Trophoblast cell (in vitro differentiated cells and primary cell): ENCODE data around the gene AGT.

Experiments used
- DNase-seq, 2 donors: peaks; one replicate each; pipeline ENCODE4 v3.0.0-alpha.2; 2016
- H2AFZ ChIP-seq: 2 replicates; pipeline ENCODE4 v1.6.1; 2013; ENCODE audit warnings: low read length, moderate library complexity, mild to moderate bottlenecking; ENCODE audit not compliant: insufficient read depth, poor library complexity
- H2AK5ac ChIP-seq: 2 replicates; pipeline ENCODE4 v1.6.1; 2013; ENCODE audit warnings: mild to moderate bottlenecking, low read length
- H2BK120ac ChIP-seq: 2 replicates; pipeline ENCODE4 v1.6.1; 2013; ENCODE audit warnings: low read length, mild to moderate bottlenecking, moderate library complexity; ENCODE audit not compliant: insufficient read depth, poor library complexity
- H2BK12ac ChIP-seq: 2 replicates; pipeline ENCODE4 v1.6.1; 2013; ENCODE audit warnings: mild to moderate bottlenecking, low read length, moderate library complexity
- H2BK5ac ChIP-seq: 2 replicates; pipeline ENCODE4 v1.6.1; 2013; ENCODE audit warnings: low read length, low read depth, moderate library complexity, mild to moderate bottlenecking; ENCODE audit not compliant: poor library complexity
- H3K14ac ChIP-seq: 2 replicates; pipeline ENCODE4 v1.6.1; 2013; ENCODE audit warnings: mild to moderate bottlenecking, low read length
- H3K18ac ChIP-seq: 2 replicates; pipeline ENCODE4 v1.6.1; 2013; ENCODE audit warnings: mild to moderate bottlenecking, low read length
- H3K23ac ChIP-seq: 2 replicates; pipeline ENCODE4 v1.6.1; 2013; ENCODE audit warnings: low read length
- H3K27ac ChIP-seq: 2 replicates; pipeline ENCODE4 v1.5.1; 2013; ENCODE audit warnings: low read depth, mild to moderate bottlenecking, inconsistent platforms, low read length, moderate library complexity
- H3K27me3 ChIP-seq: 2 replicates; pipeline ENCODE4 v1.6.1; 2013; ENCODE audit warnings: inconsistent platforms, mild to moderate bottlenecking, low read length, moderate library complexity; ENCODE audit not compliant: insufficient read depth
- H3K36me3 ChIP-seq, 2 experiments: 1 replicate in 1 of 2; 2 replicates in 1 of 2; pipeline ENCODE4 v1.6.1; 2013; ENCODE audit warnings: low read length in 2 of 2, mild to moderate bottlenecking in 2 of 2, moderate library complexity in 1 of 2; ENCODE audit not compliant: insufficient read depth in 2 of 2, control insufficient read depth in 1 of 2
- H3K4ac ChIP-seq: 2 replicates; pipeline ENCODE4 v1.6.1; 2013; ENCODE audit warnings: low read depth, mild to moderate bottlenecking, low read length, moderate library complexity
- H3K4me1 ChIP-seq, 2 experiments: 1 replicate in 1 of 2; 2 replicates in 1 of 2; pipeline ENCODE4 v1.6.1; 2013; ENCODE audit warnings: low read length in 2 of 2, mild to moderate bottlenecking in 2 of 2, moderate library complexity in 1 of 2; ENCODE audit not compliant: insufficient read depth in 2 of 2, control insufficient read depth in 1 of 2
- H3K4me2 ChIP-seq: 2 replicates; pipeline ENCODE4 v1.6.1; 2013; ENCODE audit warnings: inconsistent platforms, mild to moderate bottlenecking, low read length, moderate library complexity
- H3K4me3 ChIP-seq: 2 replicates; pipeline ENCODE4 v1.5.1; 2013; ENCODE audit warnings: mild to moderate bottlenecking, low read depth, low read length, inconsistent platforms
- H3K79me1 ChIP-seq: one replicate; pipeline ENCODE4 v1.6.1; 2013; ENCODE audit warnings: low read length
- H3K79me2 ChIP-seq: 2 replicates; pipeline ENCODE4 v1.6.1; 2013; ENCODE audit warnings: low read length, mild to moderate bottlenecking; ENCODE audit not compliant: control insufficient read depth, insufficient read depth, poor library complexity
- H3K9ac ChIP-seq: 2 replicates; pipeline ENCODE4 v1.6.1; 2013; ENCODE audit warnings: mild to moderate bottlenecking, low read length
- H3K9me3 ChIP-seq: 2 replicates; pipeline ENCODE4 v1.6.1; 2013; ENCODE audit warnings: low read depth, mild to moderate bottlenecking, control low read depth, inconsistent platforms, low read length; ENCODE audit not compliant: insufficient read depth
- H4K12ac ChIP-seq: 2 replicates; pipeline ENCODE4 v1.6.1; 2013; ENCODE audit warnings: low read depth, mild to moderate bottlenecking, low read length, moderate library complexity
- H4K8ac ChIP-seq: 2 replicates; pipeline ENCODE4 v1.6.1; 2013; ENCODE audit warnings: low read depth, mild to moderate bottlenecking, low read length, moderate library complexity
- H4K91ac ChIP-seq: one replicate; pipeline ENCODE4 v1.6.1; 2013; ENCODE audit warnings: low read depth, mild to moderate bottlenecking, low read length, moderate library complexity
- WGBS: extraction: QIAGEN DNeasy Blood & Tissue Kit; methylation state at CpG from one replicate; pipeline ENCODE4 v1.1.7; 2013; ENCODE audit warnings: missing lambda C conversion rate; ENCODE audit not compliant: insufficient read length, insufficient coverage; ENCODE audit errors: extremely low coverage; 5-methylcytosine and 5-hydroxymethylcytosine counted together

AGT gene

GRCh38 chr1:230708631-230709580, 5.0 kb downstream of the AGT start:
- no peak overlapping the region for H3K4me2 ChIP-seq
- DNase-seq = peak; percentile 7 to 55
- H3K79me2 ChIP-seq = no peaks in the 10 kb centered on the region
- no peak overlapping the region for H3K18ac ChIP-seq
- no peak overlapping the region for H2BK12ac ChIP-seq
- no peak overlapping the region for H4K91ac ChIP-seq
- H3K4me3 ChIP-seq = no peak overlapping the region
- H3K36me3 ChIP-seq = no peaks in the 10 kb centered on the region
- H3K4ac ChIP-seq = no peak overlapping the region
- H3K9me3 ChIP-seq = no peaks in the 10 kb centered on the region
- no peaks in the 10 kb centered on the region for H3K79me1 ChIP-seq
- peaks cover 5 to 7% of the 10 kb centered on the region in 2 experiments for H3K4me1 ChIP-seq
- no peak overlapping the region for H3K27ac ChIP-seq
- H3K14ac ChIP-seq = no peak overlapping the region
- H4K12ac ChIP-seq = no peak overlapping the region
- no peak overlapping the region for H4K8ac ChIP-seq
- H3K23ac ChIP-seq = no peak overlapping the region
- no peak overlapping the region for H2BK120ac ChIP-seq
- no peak overlapping the region for H2AFZ ChIP-seq
- no peak overlapping the region for H2AK5ac ChIP-seq
- no peak overlapping the region for H2BK5ac ChIP-seq
- WGBS = no CpG with 5 or more reads among the region's 16 CpGs
- no peak overlapping the region for H3K9ac ChIP-seq
- H3K27me3 ChIP-seq = no peaks in the 10 kb centered on the region

- Histone ChIP-seq H3K79me1 (no peaks in the 10 kb centered on the region), H3K14ac (no peak overlapping the region), H3K4me3 (no peak overlapping the region), H2AFZ (no peak overlapping the region), H3K4me2 (no peak overlapping the region), H3K9me3 (no peaks in the 10 kb centered on the region), H4K12ac (no peak overlapping the region), H4K8ac (no peak overlapping the region), H4K91ac (no peak overlapping the region), H3K9ac (no peak overlapping the region), H3K36me3 (no peaks in the 10 kb centered on the region), H2BK120ac (no peak overlapping the region), H3K27ac (no peak overlapping the region), H3K4me1 (peaks cover 7 to 8% of the 10 kb centered on the region in 2 experiments), H3K23ac (no peak overlapping the region), H2BK5ac (no peak overlapping the region), H3K79me2 (no peaks in the 10 kb centered on the region), H2BK12ac (no peak overlapping the region), H3K4ac (no peak overlapping the region), H3K27me3 (no peaks in the 10 kb centered on the region), H2AK5ac (no peak overlapping the region), H3K18ac (peak overlapping the region; percentile 20)
- DNase-seq = no peak
- WGBS = no CpG with 5 or more reads among the region's 22 CpGs
These were observed 5.9 kb downstream of the AGT start for GRCh38 chr1:230707732-230708630.

DNA sequence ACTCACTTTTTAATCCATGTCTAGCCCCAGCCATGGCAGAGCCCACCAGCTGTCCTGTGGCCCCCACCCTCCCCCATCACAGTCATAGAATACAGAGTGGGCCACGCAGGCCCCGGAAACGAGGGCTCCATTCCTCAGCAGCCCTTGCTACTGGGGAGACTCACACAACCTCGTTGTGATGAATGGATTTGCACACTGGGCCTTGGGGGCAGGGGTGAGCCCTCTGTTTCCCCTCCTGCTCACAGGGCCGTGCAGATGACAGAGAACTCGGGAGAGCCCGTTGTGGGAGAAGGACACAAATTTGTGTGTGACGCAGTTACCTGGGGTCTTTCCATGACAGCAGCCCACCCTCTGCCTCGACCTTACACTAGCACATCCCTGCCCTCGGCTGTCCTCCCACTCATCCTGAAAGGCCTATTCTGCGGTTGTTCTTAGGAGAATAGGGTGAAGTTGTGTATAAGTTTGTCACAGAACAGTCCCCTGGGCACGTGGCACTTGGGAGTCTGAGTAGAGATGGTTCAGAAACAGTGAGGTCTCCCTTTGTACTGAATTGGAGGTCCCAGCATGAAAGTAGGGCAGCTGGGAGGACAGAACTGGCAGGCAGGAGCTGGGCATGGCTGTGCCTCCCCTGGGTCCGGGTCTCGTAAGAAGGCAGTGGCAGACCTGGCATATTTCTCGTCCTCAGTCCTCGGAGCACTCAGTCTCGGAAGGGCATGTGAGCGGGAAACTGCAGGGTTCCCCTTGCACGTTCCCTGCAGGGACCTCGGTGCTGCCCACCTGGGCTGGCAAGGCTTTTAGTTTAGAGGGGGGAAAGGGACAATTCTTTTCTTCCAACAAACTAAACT, 6.8 kb downstream of the AGT start:
- Histone ChIP-seq H2BK5ac (no peak overlapping the region), H3K4me3 (no peak overlapping the region), H3K4me1 (peaks cover 7 to 9% of the 10 kb centered on the region in 2 experiments), H3K14ac (no peak overlapping the region), H3K23ac (no peak overlapping the region), H3K18ac (no peak overlapping the region), H3K4ac (no peak overlapping the region), H3K79me2 (no peaks in the 10 kb centered on the region), H3K9me3 (no peaks in the 10 kb centered on the region), H2BK12ac (no peak overlapping the region), H2BK120ac (no peak overlapping the region), H2AFZ (no peak overlapping the region), H4K12ac (no peak overlapping the region), H3K27me3 (no peaks in the 10 kb centered on the region), H3K4me2 (no peak overlapping the region), H4K91ac (no peak overlapping the region), H3K36me3 (no peaks in the 10 kb centered on the region), H4K8ac (no peak overlapping the region), H3K9ac (no peak overlapping the region), H2AK5ac (no peak overlapping the region), H3K79me1 (no peaks in the 10 kb centered on the region), H3K27ac (no peak overlapping the region)
- no CpG with 5 or more reads among the region's 20 CpGs for WGBS
- no peak for DNase-seq
